ENCODE data around the gene CACNA1C.

The CACNA1C gene

DNA sequence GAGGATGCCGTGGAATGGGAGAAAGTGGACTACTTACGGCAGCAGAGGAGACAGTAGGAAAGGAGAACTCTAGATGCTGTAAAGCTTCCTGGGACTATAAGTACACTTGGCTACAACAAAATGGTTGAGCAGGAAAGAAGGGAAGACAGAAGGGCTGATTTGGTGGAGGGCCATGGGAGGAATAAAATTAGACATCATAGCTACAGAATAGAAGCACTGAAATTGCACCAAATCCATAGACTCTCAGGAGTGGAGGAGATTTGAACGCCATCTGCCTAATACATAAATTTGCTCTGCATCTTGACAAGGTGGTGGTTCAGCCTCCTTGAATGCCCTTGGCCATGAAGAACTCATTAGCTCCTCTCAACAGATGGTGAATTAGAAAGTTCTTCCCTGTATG is 32.3 kb upstream of the CACNA1C start:
- peaks cover 5% of the 10 kb centered on the region for H3K4me1 Mint-ChIP-seq
- no peaks in the 10 kb centered on the region for H3K9me3 Mint-ChIP-seq
- H3K4me3 Mint-ChIP-seq, result no peak overlapping the region
- peaks cover 22% of the 10 kb centered on the region for H3K27me3 Mint-ChIP-seq
- no peak overlapping the region for H3K27ac Mint-ChIP-seq
- ATAC-seq (no peak), DNase-seq (no peak)

DNA sequence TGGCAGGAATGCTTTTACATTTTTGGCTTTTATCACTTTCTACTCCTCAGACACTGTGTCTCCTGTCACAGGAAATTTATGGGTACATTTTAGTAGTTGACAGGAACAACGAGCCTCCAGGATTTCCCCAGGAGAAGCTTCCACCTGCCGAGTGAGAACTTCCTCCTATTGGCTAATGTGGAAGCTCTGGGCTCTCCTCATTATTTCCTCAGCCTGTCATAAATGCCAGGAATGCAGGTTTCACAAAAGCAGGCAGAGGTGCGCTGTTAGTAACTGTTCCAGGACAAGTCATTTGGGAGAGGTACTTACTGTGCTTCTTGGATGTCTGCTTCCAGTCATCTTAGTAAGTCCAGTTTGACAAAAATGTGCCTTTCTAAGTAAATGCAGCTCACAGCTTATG is 29.4 kb upstream of the CACNA1C start:
- Mint-ChIP-seq H3K27me3 (peaks cover 22% of the 10 kb centered on the region), H3K4me3 (no peak overlapping the region), H3K4me1 (no peaks in the 10 kb centered on the region), H3K9me3 (no peaks in the 10 kb centered on the region), H3K27ac (no peak overlapping the region)
- ATAC-seq (no peak), DNase-seq (no peak)

DNA sequence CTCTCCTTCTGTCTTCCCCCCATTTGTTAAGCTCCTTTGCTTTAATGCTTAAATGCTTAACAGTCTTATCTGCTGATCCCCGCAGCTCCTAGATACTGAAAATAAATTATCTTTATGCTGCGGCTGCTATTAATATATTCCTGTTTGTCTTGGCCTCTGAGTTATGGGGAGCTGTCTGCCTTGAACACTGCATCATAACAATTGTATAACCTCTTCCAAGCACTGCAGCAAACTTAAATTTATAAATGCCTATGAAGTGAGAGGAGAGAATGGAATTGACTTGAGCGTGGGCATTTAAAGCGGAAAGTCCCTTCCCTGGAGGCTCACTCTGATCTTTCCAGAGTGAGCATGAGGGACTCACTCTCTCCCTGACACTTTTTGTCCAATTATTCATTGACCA is 25.4 kb upstream of the CACNA1C start:
- no peak for ATAC-seq
- peaks cover 19% of the 10 kb centered on the region for H3K27me3 Mint-ChIP-seq
- H3K27ac Mint-ChIP-seq, result no peak overlapping the region
- H3K9me3 Mint-ChIP-seq, result no peaks in the 10 kb centered on the region
- no peaks in the 10 kb centered on the region for H3K4me1 Mint-ChIP-seq
- no peak for DNase-seq
- no peak overlapping the region for H3K4me3 Mint-ChIP-seq

GRCh38 chr12:2029851-2030250 is 22.9 kb upstream of the CACNA1C start:
- H3K27me3 Mint-ChIP-seq, result peaks cover 29% of the 10 kb centered on the region
- DNase-seq, result no peak

GRCh38 chr12:2032506-2032905 is 20.3 kb upstream of the CACNA1C start:
- DNase-seq, result no peak
- H3K9me3 Mint-ChIP-seq, result no peaks in the 10 kb centered on the region
- peaks cover 18% of the 10 kb centered on the region for H3K4me1 Mint-ChIP-seq
- no peak overlapping the region for H3K4me3 Mint-ChIP-seq
- no peak overlapping the region for H3K27ac Mint-ChIP-seq
- ATAC-seq, result no peak
- peaks cover 47% of the 10 kb centered on the region for H3K27me3 Mint-ChIP-seq

More at GRCh38 chr12:2029851-2030250, 22.9 kb upstream of the CACNA1C start:
- peaks cover 5% of the 10 kb centered on the region for H3K4me1 Mint-ChIP-seq
- no peaks in the 10 kb centered on the region for H3K9me3 Mint-ChIP-seq
- H3K27ac Mint-ChIP-seq, result no peak overlapping the region
- H3K4me3 Mint-ChIP-seq, result no peak overlapping the region
- no peak for ATAC-seq

- peak overlapping the region; percentile 67 to 74 for H3K4me3 Mint-ChIP-seq
- no peaks in the 10 kb centered on the region for H3K9me3 Mint-ChIP-seq
- ATAC-seq (peak; percentile 97), DNase-seq (peak; percentile 86)
- peaks cover 18% of the 10 kb centered on the region for H3K4me1 Mint-ChIP-seq
- H3K27me3 Mint-ChIP-seq, result peaks cover 54% of the 10 kb centered on the region
- peak overlapping the region in 1 of 2 donors; percentile 55 for H3K27ac Mint-ChIP-seq
Measured at GRCh38 chr12:2034633-2035430, 18.0 kb upstream of the CACNA1C start.

- peak overlapping the region; percentile 60 to 74 for H3K4me3 Mint-ChIP-seq
- no peak for DNase-seq
- peaks cover 59% of the 10 kb centered on the region for H3K27me3 Mint-ChIP-seq
- peak; percentile 48 for ATAC-seq
- H3K9me3 Mint-ChIP-seq, result no peaks in the 10 kb centered on the region
- peak overlapping the region in 1 of 2 donors; percentile 68 for H3K27ac Mint-ChIP-seq
- H3K4me1 Mint-ChIP-seq, result peaks cover 18% of the 10 kb centered on the region
Measured at GRCh38 chr12:2035431-2036055, 17.2 kb upstream of the CACNA1C start.

GRCh38 chr12:2039034-2039433 is 13.8 kb upstream of the CACNA1C start:
- DNase-seq (no peak), ATAC-seq (no peak)
- Mint-ChIP-seq H3K27ac (no peak overlapping the region), H3K4me1 (peaks cover 18% of the 10 kb centered on the region), H3K9me3 (no peaks in the 10 kb centered on the region), H3K4me3 (no peak overlapping the region), H3K27me3 (peaks cover 43% of the 10 kb centered on the region)

GRCh38 chr12:2043054-2043453 is 9.7 kb upstream of the CACNA1C start:
- no peaks in the 10 kb centered on the region for H3K4me1 Mint-ChIP-seq
- no peaks in the 10 kb centered on the region for H3K9me3 Mint-ChIP-seq
- no peak overlapping the region for H3K27ac Mint-ChIP-seq
- no peak overlapping the region for H3K4me3 Mint-ChIP-seq
- H3K27me3 Mint-ChIP-seq, result peaks cover 41% of the 10 kb centered on the region
- ATAC-seq (no peak), DNase-seq (no peak)

GRCh38 chr12:2044165-2044564 is 8.6 kb upstream of the CACNA1C start:
- Mint-ChIP-seq H3K4me1 (no peaks in the 10 kb centered on the region), H3K9me3 (no peaks in the 10 kb centered on the region), H3K27me3 (peaks cover 49% of the 10 kb centered on the region), H3K27ac (no peak overlapping the region), H3K4me3 (no peak overlapping the region)
- ATAC-seq (no peak), DNase-seq (no peak)

GRCh38 chr12:2046957-2047356 is 5.8 kb upstream of the CACNA1C start:
- H3K9me3 Mint-ChIP-seq, result no peaks in the 10 kb centered on the region
- H3K4me3 Mint-ChIP-seq, result no peak overlapping the region
- H3K27me3 Mint-ChIP-seq, result peaks cover 62% of the 10 kb centered on the region

GRCh38 chr12:2047752-2048151 is 5.0 kb upstream of the CACNA1C start:
- ATAC-seq (no peak), DNase-seq (no peak)
- no peaks in the 10 kb centered on the region for H3K9me3 Mint-ChIP-seq
- no peak overlapping the region for H3K27ac Mint-ChIP-seq
- peaks cover 12% of the 10 kb centered on the region for H3K4me1 Mint-ChIP-seq
- H3K27me3 Mint-ChIP-seq, result peaks cover 60% of the 10 kb centered on the region
- no peak overlapping the region for H3K4me3 Mint-ChIP-seq

More at GRCh38 chr12:2046957-2047356, 5.8 kb upstream of the CACNA1C start:
- ATAC-seq (no peak), DNase-seq (no peak)
- Mint-ChIP-seq H3K27ac (no peak overlapping the region), H3K4me1 (peaks cover 10% of the 10 kb centered on the region)

DNA sequence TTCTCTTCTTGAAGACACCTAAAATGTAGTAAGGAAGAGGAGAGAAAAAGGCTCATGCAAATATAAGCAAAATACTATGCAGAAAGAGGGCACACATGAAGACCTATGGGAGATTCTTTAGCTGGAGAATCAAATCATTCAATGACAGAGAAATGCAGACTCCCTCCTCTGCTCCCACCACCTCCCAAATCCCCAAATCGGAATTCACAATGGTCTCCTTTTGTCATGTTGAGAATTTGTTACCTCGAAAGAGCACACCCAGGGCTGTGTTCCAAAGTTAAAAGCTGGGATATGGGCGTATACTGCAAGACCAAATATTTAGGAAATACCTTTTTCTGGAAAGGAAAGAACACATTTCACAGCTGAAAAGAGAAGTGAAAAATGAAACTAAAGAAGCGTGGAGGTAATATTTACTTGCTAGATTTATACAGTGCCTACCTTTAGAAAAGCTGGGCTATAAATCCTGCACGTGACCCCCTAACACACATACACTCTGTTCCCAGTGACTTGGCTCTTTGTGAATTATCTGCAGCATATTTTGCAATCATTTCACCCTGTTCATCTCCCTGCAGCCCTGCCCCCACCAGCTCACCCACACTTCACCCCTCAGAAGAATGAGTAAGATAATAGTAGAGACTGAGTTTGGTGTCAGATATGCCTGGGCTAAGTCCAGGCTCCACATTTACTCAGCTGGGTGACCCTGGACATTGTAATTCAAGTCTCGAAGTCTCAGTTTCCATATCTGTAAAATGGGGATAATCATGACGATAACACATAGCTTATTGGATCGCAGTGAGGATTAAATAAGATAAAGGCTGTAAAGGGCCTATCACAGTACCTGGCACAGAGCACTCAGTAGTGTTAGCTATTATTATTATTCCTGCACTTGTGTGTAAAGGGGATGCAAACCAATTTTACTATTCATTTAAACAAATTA is 2.9 kb upstream of the CACNA1C start:
- H3K9me3 Mint-ChIP-seq, result no peaks in the 10 kb centered on the region
- H3K27ac Mint-ChIP-seq, result peak overlapping the region in 1 of 2 donors; percentile 22
- peaks cover 22% of the 10 kb centered on the region for H3K4me1 Mint-ChIP-seq
- no peak overlapping the region for H3K4me3 Mint-ChIP-seq
- ATAC-seq (no peak), DNase-seq (no peak)
- peaks cover 65% of the 10 kb centered on the region for H3K27me3 Mint-ChIP-seq

- no peak for ATAC-seq
- no peak overlapping the region for H3K27ac Mint-ChIP-seq
Measured at GRCh38 chr12:2051700-2052621, 826 bp upstream of the CACNA1C start.

GRCh38 chr12:2053691-2054090 is 904 bp downstream of the CACNA1C start:
- Mint-ChIP-seq H3K27me3 (peaks cover 74% of the 10 kb centered on the region), H3K9me3 (no peaks in the 10 kb centered on the region), H3K4me3 (peak overlapping the region in 1 of 2 donors; percentile 19), H3K4me1 (peaks cover 22% of the 10 kb centered on the region), H3K27ac (no peak overlapping the region)
- DNase-seq, result no peak
- no peak for ATAC-seq

More at GRCh38 chr12:2051700-2052621, 826 bp upstream of the CACNA1C start:
- no peak for DNase-seq
- Mint-ChIP-seq H3K4me3 (peak overlapping the region; percentile 58 to 59), H3K9me3 (no peaks in the 10 kb centered on the region), H3K4me1 (peaks cover 22% of the 10 kb centered on the region), H3K27me3 (peaks cover 72% of the 10 kb centered on the region)
